GOT3 (cell line): ENCODE results near the gene UPF2.

Source experiments
- DNase-seq: peaks from one replicate; lab custom pipeline; 2025; ENCODE audit warnings: mixed read lengths; lab: John Stamatoyannopoulos, UW

The UPF2 gene

GRCh38 chr10:11962176-11962575, 80.4 kb downstream of the UPF2 start:
- DNase-seq: no peak

- no peak for DNase-seq
These were observed 80.8 kb downstream of the UPF2 start for GRCh38 chr10:11961771-11962170.

GRCh38 chr10:11959966-11960365, 82.6 kb downstream of the UPF2 start:
- no peak for DNase-seq

GRCh38 chr10:11958956-11959355, 83.7 kb downstream of the UPF2 start:
- DNase-seq: no peak

GRCh38 chr10:11951695-11952094, 90.9 kb downstream of the UPF2 start:
- no peak for DNase-seq

- DNase-seq: no peak
These were observed 92.1 kb downstream of the UPF2 start for GRCh38 chr10:11950325-11951018.

- no peak for DNase-seq
These were observed 93.5 kb downstream of the UPF2 start for GRCh38 chr10:11949152-11949551.

GRCh38 chr10:11946652-11947051, 96.0 kb downstream of the UPF2 start:
- no peak for DNase-seq

GRCh38 chr10:11936389-11937152, 106.0 kb downstream of the UPF2 start:
- DNase-seq: no peak

GRCh38 chr10:11934262-11934661, 108.3 kb downstream of the UPF2 start:
- no peak for DNase-seq

GRCh38 chr10:11933577-11934223, 108.9 kb downstream of the UPF2 start:
- no peak for DNase-seq

- DNase-seq: no peak
These were observed 111.6 kb downstream of the UPF2 start for GRCh38 chr10:11931038-11931437.

GRCh38 chr10:11930312-11930978, 112.2 kb downstream of the UPF2 start:
- DNase-seq: no peak

GRCh38 chr10:11927746-11928145, 114.9 kb downstream of the UPF2 start:
- DNase-seq: no peak

- DNase-seq: no peak
These were observed 120.7 kb downstream of the UPF2 start for GRCh38 chr10:11921800-11922392.

GRCh38 chr10:11919271-11919670, 123.3 kb downstream of the UPF2 start:
- DNase-seq: no peak

GRCh38 chr10:11918384-11918783, 124.2 kb downstream of the UPF2 start:
- DNase-seq: no peak

GRCh38 chr10:11913079-11913641, 129.4 kb downstream of the UPF2 start:
- DNase-seq: no peak

GRCh38 chr10:11910102-11910501, 132.5 kb downstream of the UPF2 start:
- DNase-seq: no peak

- DNase-seq: no peak
These were observed 133.0 kb downstream of the UPF2 start for GRCh38 chr10:11909618-11910017.

GRCh38 chr10:11908991-11909390, 133.6 kb downstream of the UPF2 start:
- DNase-seq: no peak

GRCh38 chr10:11908536-11908935, 134.1 kb downstream of the UPF2 start:
- no peak for DNase-seq
